Duodenal mucosa (tissue), 2 donors: ENCODE data around the gene MYOCD.

Experiments used
- H3K27ac ChIP-seq: one replicate; pipeline ENCODE4 v1.7.0; 2013; ENCODE audit warnings: low read depth, low read length
- H3K27me3 ChIP-seq, 2 donors: one replicate each; pipeline ENCODE4 v1.7.0; 2013; ENCODE audit warnings: low read length in 2 of 2, control low read depth in 1 of 2; ENCODE audit not compliant: insufficient read depth in 2 of 2, control insufficient read depth in 1 of 2
- H3K36me3 ChIP-seq, 2 donors: one replicate each; pipeline ENCODE4 v1.7.0; 2013; ENCODE audit warnings: low read length in 2 of 2, control low read depth in 1 of 2; ENCODE audit not compliant: insufficient read depth in 2 of 2, control insufficient read depth in 1 of 2
- H3K4me1 ChIP-seq, 2 donors: one replicate each; pipeline ENCODE4 v1.7.0; 2013; ENCODE audit warnings: low read length in 2 of 2, control low read depth in 1 of 2; ENCODE audit not compliant: insufficient read depth in 2 of 2, control insufficient read depth in 1 of 2
- H3K4me3 ChIP-seq, 2 donors: one replicate each; pipeline ENCODE4 v1.7.0; 2013; ENCODE audit warnings: low read length in 2 of 2, low read depth in 1 of 2
- H3K9ac ChIP-seq, 2 donors: one replicate each; pipeline ENCODE4 v1.7.0; 2013; ENCODE audit warnings: low read length in 2 of 2, low read depth in 1 of 2
- H3K9me3 ChIP-seq, 2 donors: one replicate each; pipeline ENCODE4 v1.7.0; 2013; ENCODE audit warnings: low read length in 2 of 2, control low read depth in 1 of 2; ENCODE audit not compliant: control insufficient read depth in 1 of 2

The MYOCD gene

DNA sequence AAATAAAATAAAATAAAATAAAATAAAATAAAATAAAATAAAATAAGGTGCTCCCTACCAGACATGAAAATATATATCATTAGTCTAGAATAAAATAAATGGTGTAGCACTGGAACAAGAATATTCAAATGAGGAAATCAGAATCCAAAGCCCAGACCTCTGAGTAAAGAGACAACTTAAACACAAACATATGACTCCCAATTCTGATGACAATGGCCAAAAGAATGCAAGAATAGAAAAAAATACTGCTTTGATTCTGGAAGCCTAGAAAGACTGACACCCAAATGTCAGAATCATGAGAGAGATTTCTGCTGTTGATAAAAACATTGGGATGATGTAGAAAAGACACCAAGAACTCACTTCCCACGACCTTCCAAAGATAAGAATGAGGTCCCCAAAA, 27.9 kb downstream of the MYOCD start:
- Histone ChIP-seq H3K4me3 (no peak overlapping the region), H3K9me3 (no peaks in the 10 kb centered on the region), H3K27me3 (no peaks in the 10 kb centered on the region), H3K27ac (no peak overlapping the region), H3K36me3 (no peaks in the 10 kb centered on the region), H3K9ac (no peak overlapping the region), H3K4me1 (no peaks in the 10 kb centered on the region)

DNA sequence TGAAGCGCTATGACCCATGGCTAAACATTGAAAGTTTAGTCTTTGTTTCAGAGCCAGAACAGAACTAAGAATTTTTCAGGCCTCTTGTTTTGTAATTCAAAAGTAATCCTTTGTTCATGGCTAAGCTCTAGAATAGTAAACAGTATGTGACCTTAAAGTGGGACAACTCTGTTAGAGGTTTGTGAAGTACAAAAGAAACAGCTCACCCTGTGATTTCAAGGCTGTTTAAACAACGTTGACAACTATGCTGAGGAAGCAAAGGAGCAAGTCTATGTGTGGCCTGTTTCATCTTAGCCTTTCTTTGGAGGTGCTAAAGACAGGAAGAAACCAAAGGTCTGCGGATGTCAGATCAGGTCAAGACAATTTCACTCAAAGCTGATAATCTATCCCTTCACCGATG, 40.4 kb downstream of the MYOCD start:
- H3K9me3 ChIP-seq, result no peaks in the 10 kb centered on the region
- H3K4me1 ChIP-seq, result no peaks in the 10 kb centered on the region
- no peak overlapping the region for H3K4me3 ChIP-seq
- no peaks in the 10 kb centered on the region for H3K27me3 ChIP-seq
- no peak overlapping the region for H3K9ac ChIP-seq
- no peaks in the 10 kb centered on the region for H3K36me3 ChIP-seq
- no peak overlapping the region for H3K27ac ChIP-seq

DNA sequence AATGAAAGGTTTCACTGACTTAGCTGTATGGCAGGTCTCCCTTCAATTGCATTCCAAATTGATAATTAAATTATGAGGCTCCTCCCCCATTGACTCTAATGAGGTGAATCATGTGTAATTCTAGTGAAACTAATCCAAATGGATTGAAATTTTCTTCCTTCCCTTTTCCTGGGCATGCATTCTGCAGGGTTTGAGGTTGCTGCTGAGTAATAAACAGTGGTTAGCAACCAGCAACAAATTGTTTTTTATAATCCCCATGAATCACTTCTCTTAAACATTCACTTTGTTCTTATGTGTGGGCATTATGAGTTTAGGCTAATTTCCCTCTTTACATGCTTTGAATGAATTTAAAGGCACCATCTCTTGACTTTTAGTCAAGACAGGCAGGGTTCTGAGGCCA, 43.4 kb downstream of the MYOCD start:
- Histone ChIP-seq H3K9me3 (no peaks in the 10 kb centered on the region), H3K27me3 (no peaks in the 10 kb centered on the region), H3K9ac (no peak overlapping the region), H3K4me3 (no peak overlapping the region), H3K36me3 (no peaks in the 10 kb centered on the region), H3K27ac (no peak overlapping the region), H3K4me1 (no peaks in the 10 kb centered on the region)

DNA sequence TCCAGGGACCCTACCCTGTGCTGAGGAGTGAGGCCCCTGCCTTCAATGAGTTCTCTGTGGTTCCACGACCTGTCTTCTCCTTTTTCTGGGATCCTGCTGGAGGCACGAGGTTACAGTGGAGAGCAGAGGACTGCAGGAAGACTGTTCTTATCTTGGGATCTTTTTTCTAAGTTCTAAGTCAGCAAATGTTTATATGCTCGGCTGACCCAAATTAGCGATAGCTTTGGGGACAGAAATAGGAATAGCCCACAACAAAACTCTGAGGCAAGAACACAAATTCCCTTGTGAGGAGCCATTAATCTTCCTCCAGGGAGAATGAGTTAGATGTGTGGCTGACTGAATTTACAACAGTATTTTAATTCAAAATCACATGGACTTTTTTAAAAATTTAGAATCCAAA, 46.7 kb downstream of the MYOCD start:
- Histone ChIP-seq H3K4me3 (no peak overlapping the region), H3K27ac (no peak overlapping the region), H3K4me1 (no peaks in the 10 kb centered on the region), H3K9ac (no peak overlapping the region), H3K36me3 (no peaks in the 10 kb centered on the region), H3K9me3 (no peaks in the 10 kb centered on the region), H3K27me3 (no peaks in the 10 kb centered on the region)

DNA sequence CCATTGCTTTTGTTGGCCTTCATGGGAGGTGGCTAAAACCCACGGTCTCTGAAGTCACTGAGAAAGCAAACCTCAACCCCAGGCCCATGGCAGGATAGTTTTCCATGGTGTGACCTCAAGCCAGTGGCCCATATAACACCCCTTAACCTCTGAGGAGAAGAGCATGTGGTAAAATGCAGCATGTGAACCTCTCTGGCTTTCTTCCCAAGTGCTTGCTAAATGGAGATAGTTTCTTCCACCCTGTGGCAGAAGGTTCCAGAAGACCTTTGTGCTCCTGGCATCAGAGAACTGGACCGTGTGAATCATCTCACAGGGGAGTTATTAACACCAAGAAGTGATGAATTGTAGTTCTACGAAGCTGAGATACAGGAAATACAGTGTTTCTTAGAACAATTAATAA, 47.3 kb downstream of the MYOCD start:
- Histone ChIP-seq H3K36me3 (no peaks in the 10 kb centered on the region), H3K9ac (no peak overlapping the region), H3K27me3 (no peaks in the 10 kb centered on the region), H3K9me3 (no peaks in the 10 kb centered on the region), H3K27ac (no peak overlapping the region), H3K4me3 (no peak overlapping the region), H3K4me1 (no peaks in the 10 kb centered on the region)

DNA sequence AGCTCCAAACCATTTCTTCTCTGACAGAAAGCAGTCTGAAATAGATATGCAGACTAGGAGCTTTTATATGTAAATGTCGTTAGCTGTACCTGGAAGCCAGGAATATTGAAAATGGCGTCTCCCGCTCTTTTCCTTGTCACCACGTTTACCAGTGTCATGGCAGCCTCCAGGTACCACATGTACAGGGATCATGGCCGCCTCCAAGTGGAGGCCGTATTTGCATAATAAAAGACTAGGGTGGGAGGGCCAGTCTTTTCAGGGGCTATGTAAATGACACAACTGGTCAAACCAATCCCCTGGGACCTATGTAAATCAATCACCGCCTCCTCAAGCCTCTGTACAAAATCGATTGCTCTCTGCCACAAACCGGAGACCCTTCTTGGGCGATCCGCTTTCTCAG, 54.3 kb downstream of the MYOCD start:
- no peaks in the 10 kb centered on the region for H3K4me1 ChIP-seq
- no peaks in the 10 kb centered on the region for H3K9me3 ChIP-seq
- no peak overlapping the region for H3K9ac ChIP-seq
- H3K27ac ChIP-seq, result no peak overlapping the region
- no peak overlapping the region for H3K4me3 ChIP-seq
- no peaks in the 10 kb centered on the region for H3K36me3 ChIP-seq
- no peaks in the 10 kb centered on the region for H3K27me3 ChIP-seq

DNA sequence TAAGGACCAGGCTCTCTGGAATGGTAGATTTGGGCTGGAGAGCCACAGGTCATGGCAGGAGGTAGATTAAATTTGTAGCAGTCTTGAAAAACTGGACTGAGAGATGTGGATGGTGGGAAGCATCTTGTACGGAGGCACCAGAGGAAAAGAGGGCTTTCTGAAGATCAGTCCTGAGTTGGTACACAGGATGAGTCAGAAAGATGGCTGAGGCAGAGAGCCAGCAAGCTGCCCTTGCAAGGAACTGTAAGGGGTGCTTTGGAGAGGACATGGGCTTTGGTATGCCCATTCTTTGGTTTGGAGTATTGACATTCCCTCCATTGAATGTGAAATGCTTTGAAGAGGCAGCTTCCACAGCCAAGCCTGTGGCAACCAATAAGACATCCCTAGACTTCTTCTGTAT, 55.9 kb downstream of the MYOCD start:
- H3K4me1 ChIP-seq, result no peaks in the 10 kb centered on the region
- no peaks in the 10 kb centered on the region for H3K27me3 ChIP-seq
- H3K9me3 ChIP-seq, result no peaks in the 10 kb centered on the region
- no peak overlapping the region for H3K27ac ChIP-seq
- H3K9ac ChIP-seq, result no peak overlapping the region
- H3K36me3 ChIP-seq, result no peaks in the 10 kb centered on the region
- H3K4me3 ChIP-seq, result no peak overlapping the region

DNA sequence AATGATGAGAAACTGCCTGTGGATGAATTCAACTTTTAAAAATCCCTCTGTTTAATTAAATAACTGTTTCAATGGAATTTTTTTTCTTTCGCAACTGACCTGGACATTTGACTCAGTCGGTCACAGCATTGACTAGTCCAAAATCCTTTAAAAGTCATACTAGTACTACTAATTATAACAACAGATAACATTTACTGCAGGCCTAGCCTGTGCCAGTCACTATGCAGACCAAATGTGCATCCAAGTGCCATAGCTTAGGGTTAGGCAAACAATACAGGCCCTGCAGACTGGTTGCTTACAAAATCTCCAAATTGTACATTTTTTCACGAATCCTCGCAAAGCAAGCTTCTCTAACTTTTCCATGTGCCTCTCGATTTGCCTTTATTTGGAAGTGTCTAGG, 56.6 kb downstream of the MYOCD start:
- Histone ChIP-seq H3K27me3 (no peaks in the 10 kb centered on the region), H3K36me3 (no peaks in the 10 kb centered on the region), H3K27ac (no peak overlapping the region), H3K9me3 (no peaks in the 10 kb centered on the region), H3K4me1 (no peaks in the 10 kb centered on the region), H3K9ac (no peak overlapping the region), H3K4me3 (no peak overlapping the region)

DNA sequence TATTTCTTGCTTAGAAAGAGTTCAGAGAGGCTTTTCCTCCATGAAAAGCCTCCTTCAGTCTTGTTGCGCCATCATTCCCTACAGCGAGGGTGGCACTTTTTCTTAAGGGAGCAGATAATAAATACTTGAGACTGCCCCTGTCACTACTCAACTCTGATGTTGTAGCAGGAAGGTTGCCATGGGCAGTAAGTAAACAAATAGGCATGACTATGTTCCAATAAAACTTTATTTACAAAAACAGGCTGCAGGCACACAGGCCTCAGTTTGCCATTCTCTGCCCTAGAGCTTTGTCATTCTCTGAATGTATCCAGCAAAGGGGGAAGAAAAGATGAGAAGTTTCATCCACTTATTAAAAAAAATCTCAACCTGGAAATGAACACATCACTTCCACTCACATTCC, 60.4 kb downstream of the MYOCD start:
- no peak overlapping the region for H3K27ac ChIP-seq

DNA sequence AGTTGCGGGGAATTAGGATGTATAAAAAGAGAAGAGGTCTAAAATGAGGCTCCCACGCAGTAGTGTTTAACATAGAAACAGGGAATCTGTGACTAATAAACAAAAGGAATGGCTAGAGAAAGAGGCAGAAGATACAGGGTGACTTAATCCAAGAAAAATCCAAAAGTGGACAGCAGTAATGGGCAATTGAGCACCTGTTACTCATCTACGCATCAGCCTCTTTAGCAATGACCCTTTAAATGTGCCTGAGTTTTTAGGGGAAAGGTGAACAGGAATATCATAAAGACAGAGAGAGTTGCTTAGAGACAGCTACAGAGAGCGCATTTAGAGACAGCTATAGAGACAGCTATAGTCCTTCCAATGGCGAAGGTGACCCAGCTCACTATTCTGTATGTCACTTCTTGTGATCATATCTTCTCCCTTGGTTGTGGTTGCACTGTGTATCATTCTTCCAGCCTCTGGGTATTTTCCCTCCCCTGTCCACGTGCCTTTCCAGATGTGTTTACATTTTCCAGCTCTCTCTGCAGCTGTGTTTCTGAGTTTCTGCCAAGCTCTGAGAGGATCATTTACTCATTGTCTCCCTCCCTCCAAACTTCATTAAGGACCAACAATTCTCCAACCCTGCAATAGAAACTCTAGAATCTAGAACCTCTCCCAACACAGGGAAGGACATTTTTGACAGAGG, 61.5 kb downstream of the MYOCD start:
- Histone ChIP-seq H3K4me3 (no peak overlapping the region), H3K27ac (no peak overlapping the region), H3K36me3 (no peaks in the 10 kb centered on the region), H3K4me1 (peaks cover 18 to 19% of the 10 kb centered on the region in 2 donors), H3K27me3 (no peaks in the 10 kb centered on the region), H3K9me3 (no peaks in the 10 kb centered on the region), H3K9ac (no peak overlapping the region)

More for the DNA sequence above, 60.4 kb downstream of the MYOCD start:
- Histone ChIP-seq H3K4me1 (peaks cover 7 to 9% of the 10 kb centered on the region in 2 donors), H3K27me3 (no peaks in the 10 kb centered on the region), H3K36me3 (no peaks in the 10 kb centered on the region), H3K9ac (no peak overlapping the region), H3K9me3 (no peaks in the 10 kb centered on the region), H3K4me3 (no peak overlapping the region)

DNA sequence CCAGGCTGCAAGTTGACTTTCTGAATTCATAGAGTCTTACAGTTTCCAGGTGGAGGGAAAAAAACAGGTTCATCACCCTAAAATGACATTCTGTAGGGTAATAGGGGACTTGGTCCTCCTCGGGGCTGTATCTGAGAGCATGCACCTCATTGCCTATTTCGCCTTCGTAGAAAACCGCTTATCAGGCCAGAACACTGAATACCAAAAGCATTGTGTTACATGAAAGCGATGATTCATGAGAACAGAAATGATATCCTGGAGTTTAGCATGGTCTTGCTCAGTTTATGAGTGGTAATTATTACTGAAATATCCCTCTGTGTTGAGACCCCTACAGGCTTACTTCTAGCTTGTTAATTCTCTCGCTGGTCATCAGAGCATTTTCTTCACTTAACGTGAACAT, 62.2 kb downstream of the MYOCD start:
- Histone ChIP-seq H3K27ac (no peak overlapping the region), H3K36me3 (no peaks in the 10 kb centered on the region), H3K4me3 (no peak overlapping the region)

More for the DNA sequence above, 62.2 kb downstream of the MYOCD start:
- Histone ChIP-seq H3K4me1 (peaks cover 19 to 20% of the 10 kb centered on the region in 2 donors), H3K27me3 (no peaks in the 10 kb centered on the region), H3K9me3 (no peaks in the 10 kb centered on the region), H3K9ac (no peak overlapping the region)
